Measurements from ENCODE around the gene UBE2G1.
"Not testable (repeated sequence)": the region's sequence is repeated elsewhere in the genome, so short reads cannot be mapped to it uniquely, and the experiment has no call there.

Gene UBE2G1
- 19.7 to 65.9 (median 45.6) reads per million in 18 experiments for total RNA-seq

- DNase-seq, result peak; percentile 99
Measured at GRCh38 chr17:4366327-4367063, at the start of gene UBE2G1. Gene UBE2G1 (minus strand): TSS chr17:4366675. CDS start chr17:4366316, 359 bp downstream.

- DNase-seq, result peak; percentile 96 to 97
Measured at GRCh38 chr17:4412933-4413831, 46.7 kb upstream of the UBE2G1 start.

DNA sequence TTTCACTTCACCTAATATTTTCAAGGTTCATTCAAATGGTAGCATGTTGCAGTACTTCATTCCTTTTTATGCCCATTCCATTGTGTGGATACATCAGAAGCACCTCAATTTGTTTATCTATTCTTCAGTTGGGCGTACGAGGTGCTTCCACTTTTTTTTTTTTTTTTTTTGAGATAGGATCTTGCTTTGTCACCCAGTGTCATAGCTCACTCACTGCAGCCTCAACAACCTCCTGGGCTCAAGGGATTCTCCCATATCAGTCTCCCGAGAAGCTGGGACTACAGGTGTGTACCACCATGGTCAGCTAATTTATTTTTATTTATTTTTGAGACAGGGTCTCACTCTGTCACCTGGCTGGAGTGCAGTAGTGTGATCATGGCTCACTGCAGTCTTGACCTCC lies 44.7 kb upstream of the UBE2G1 start:
- no peak for DNase-seq

- no peak for DNase-seq
Measured at GRCh38 chr17:4409659-4410058, 43.2 kb upstream of the UBE2G1 start.

GRCh38 chr17:4407851-4408250 lies 41.4 kb upstream of the UBE2G1 start:
- no peak for DNase-seq

DNA sequence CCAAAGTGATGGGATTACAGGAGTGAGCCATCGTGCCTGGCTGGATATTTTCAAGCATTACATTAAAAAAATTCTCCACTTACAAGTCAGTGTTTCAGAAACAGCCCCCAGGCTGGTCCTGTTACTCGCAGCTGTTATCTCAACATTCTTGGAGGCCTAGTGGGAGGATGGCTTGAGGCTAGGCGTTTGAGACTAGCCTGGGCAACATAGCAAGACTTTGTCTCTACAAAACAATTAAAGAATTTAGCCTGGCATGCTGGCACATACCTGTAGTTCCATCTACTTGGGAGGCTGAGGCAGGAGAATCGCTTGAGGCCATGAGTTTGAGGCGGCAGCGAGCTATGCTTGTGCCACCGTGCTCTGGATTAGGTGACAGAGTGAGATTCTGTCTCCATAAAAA lies 40.7 kb upstream of the UBE2G1 start:
- no peak for DNase-seq

GRCh38 chr17:4406386-4406785 lies 39.9 kb upstream of the UBE2G1 start:
- DNase-seq, result no peak

DNA sequence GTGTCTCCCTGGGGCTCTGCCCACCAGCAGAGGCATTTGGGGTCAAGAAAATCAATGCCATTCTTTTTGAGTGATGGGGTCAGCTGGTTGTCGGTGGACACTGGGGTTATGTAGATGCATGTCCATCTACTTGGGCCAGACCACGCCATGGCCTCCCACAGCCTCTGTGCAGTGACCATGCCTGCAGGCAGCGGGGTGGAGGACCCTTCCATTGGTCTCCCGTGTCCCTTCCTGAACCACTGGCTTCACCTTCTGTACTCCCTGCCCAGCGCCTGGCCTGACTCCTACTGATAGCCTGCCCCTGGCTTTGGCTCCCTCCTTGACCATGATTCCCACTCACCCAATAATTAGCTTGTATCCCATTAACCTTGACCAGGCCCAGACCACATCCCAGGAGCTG lies 39.2 kb upstream of the UBE2G1 start:
- no peak for DNase-seq

GRCh38 chr17:4405038-4405669 lies 38.7 kb upstream of the UBE2G1 start:
- no peak for DNase-seq

DNA sequence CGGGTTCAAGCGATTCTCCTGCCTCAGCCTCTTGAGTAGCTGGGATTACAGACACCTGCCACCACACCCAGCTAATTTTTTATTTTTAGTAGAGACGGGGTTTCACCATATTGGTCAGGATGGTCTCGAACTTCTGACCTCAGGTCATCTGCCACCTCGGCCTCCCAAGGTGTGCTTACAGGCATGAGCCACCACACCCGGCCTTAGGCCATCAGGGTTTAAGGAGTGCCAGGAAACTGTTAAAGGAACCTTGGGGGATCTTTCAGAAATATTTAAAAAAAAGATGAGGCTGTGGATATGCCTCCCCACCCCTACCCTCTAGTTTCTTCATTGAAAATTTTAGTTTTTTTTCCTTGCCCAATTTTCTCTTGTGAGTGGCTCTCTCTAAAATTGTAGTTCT lies 31.4 kb upstream of the UBE2G1 start:
- DNase-seq, result no peak

DNA sequence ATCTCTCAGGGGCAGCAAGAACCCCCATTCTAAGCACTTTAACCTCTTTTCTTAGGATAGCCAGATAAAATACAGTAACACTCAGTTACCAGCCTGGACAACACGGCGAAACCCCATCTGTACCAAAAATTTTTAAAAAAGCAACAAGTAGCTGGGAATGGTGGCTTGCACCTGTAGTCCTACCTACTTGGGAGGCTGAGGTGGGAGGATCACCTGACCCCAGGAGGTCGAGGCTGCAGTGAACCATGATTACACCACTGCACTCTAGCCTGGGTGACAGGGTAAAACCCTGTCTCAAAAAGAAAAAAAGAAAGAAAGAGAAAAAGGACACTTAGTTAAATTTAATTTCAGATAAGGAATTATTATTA lies 28.6 kb upstream of the UBE2G1 start:
- DNase-seq, result no peak

DNA sequence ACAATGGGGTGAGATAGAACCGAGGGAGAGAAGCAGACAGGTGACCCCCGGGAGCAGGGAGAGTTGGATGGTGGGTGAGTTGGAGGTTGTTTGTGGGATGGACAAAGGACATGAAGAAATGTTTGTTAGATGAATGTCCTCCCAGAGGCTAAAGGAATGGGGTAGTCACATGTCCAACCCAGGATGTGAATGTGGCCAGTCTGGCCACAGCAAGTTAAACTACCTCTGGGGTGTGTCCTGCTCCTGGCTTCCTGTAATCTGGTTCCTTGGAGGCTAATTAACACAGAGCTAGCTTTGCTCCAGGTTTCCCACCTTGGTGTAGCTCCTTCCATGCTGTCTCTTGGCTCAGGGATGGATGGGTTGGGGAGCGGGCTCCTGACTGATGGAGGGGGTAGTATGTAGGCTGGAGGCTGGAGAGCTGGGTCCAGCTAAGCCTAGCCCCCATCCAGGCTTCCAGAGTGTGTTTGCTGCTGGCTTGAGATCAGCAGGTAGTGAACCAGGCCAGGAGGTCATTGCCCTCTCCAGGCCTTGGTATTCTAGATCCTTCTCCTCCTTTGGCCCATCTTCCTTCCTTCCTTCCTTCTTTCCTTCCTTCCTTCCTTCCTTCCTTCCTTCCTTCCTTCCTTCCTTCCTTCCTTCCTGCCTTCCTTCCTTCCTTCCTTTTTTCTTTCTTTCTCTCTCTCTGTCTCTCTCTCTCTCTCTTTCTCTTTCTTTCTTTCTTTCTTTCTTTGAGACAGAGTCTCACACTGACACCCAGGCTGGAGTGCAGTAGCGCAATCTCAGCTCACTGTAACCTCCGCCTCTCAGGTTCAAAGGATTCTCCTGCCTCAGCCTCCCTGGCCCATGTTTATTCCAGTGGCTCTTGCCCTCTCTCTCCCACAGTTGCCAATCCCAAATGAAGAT lies 28.0 kb upstream of the UBE2G1 start:
- no peak for DNase-seq

GRCh38 chr17:4393806-4394205 lies 27.3 kb upstream of the UBE2G1 start:
- no peak for DNase-seq

DNA sequence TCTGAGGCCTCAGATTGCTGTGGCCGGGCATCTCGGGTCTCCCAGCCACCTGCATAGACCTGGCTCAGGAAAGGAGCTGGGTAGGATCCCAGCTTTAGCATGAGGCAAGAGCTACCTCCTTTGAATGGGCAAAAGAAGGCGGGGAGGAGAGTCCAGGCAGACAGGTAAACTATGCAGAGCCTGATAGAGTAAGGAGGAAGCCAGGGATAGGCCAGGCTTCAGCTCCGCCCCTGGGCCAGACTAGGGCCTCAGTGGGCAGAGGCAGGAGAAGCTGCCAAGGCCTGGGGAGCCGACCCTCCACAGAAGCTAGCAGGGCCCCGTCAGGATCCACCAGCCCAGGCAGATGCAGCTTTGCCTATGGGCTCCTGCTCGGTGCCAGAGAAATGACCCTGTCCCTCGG lies 22.6 kb upstream of the UBE2G1 start:
- DNase-seq, result no peak

GRCh38 chr17:4387137-4387536 lies 20.7 kb upstream of the UBE2G1 start:
- no peak for DNase-seq

GRCh38 chr17:4386406-4386805 lies 19.9 kb upstream of the UBE2G1 start:
- no peak for DNase-seq

- no peak for DNase-seq
Measured at GRCh38 chr17:4381690-4382671, 15.5 kb upstream of the UBE2G1 start.

DNA sequence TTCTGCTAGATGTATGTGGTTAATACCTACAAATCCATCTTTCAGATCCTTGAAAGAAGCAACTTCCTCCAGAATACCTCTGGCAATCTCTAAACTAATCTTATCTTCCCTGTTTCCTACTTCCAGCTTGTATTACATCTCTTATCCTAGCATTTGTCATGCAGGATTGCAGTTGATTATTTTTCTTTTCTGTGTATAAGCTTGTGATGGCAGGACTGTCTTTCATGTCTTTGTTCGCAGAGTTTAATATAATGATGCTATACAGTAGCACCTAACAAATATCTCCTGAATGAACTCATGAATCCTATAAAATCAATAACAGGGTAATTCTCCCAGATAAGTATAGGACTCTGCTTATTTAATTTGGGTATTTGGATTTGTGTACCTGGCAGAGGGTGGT lies 12.2 kb upstream of the UBE2G1 start:
- DNase-seq, result no peak

DNA sequence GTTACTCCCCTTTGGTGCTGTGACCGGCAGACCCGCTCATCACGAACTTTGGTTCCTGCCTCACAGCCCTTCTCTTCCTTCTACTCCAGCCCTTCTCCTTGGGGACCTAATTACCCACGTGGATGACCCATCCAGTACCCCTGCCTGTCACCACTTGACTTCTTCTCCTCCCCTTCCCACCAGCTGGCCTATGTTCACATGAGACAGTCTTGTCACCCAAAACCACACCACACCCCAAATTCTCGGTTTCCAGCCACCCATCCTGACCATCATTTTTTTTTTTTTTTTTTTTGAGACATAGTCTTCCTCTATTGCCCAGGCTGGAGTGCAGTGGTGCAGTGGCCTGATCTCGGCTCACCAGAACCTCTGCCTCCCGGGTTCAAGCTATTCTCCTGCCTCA lies 10.8 kb upstream of the UBE2G1 start:
- not testable (repeated sequence) for DNase-seq

DNA sequence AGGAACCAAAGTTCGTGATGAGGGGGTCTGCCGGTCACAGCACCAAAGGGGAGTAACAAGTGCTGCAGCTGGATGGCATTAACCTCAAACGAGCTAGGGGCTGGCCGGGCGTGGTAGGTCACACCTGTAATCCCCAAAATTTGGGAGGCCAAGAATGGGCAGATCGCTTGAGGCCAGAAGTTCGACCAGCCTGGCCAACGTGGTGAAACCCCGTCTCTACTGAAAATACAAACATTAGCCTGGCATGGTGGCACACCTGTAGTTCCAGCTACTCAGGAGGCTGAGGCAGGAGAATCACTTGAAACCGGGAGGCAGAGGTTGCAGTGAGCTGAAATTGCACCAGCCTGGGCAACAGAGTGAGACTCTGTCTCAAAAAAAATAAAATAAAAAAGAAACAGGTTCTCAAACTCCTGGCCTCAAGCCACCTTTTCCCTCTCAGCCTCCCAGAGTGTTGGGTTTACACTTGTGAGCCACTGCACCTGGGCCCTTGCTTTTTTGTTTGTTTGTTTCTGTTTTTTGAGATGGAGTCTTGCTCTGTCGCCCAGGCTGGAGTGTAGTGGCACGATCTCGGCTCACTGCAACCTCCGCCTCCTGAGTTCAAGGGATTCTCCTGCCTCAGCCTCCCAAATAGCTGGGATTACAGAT lies 9.4 kb upstream of the UBE2G1 start:
- not testable (repeated sequence) for DNase-seq

All from inflammatory macrophage (primary cell).